ENCODE data around the gene RUNX1.

RUNX1 gene

GRCh38 chr21:35057428-35057827 is 8.3 kb upstream of the RUNX1 start:
- H3K4me3 ChIP-seq (ENCODE audit: low read length), result no peak overlapping the region
- no peaks in the 10 kb centered on the region for H3K27me3 ChIP-seq (ENCODE audit: control insufficient read depth, insufficient read depth, low read length)
- no peaks in the 10 kb centered on the region for H3K9me3 ChIP-seq (ENCODE audit: control insufficient read depth, low read length)
- H3K9ac ChIP-seq (ENCODE audit: low read length), result no peak overlapping the region
- no peaks in the 10 kb centered on the region for H3K36me3 ChIP-seq (ENCODE audit: control insufficient read depth, insufficient read depth, low read length)
- no peaks in the 10 kb centered on the region for H3K4me1 ChIP-seq (ENCODE audit: control insufficient read depth, insufficient read depth, low read length)

- no peak overlapping the region for H3K4me3 ChIP-seq (ENCODE audit: low read length)
- no peaks in the 10 kb centered on the region for H3K36me3 ChIP-seq (ENCODE audit: control insufficient read depth, insufficient read depth, low read length)
- no peaks in the 10 kb centered on the region for H3K27me3 ChIP-seq (ENCODE audit: control insufficient read depth, insufficient read depth, low read length)
- no peaks in the 10 kb centered on the region for H3K9me3 ChIP-seq (ENCODE audit: control insufficient read depth, low read length)
- no peak overlapping the region for H3K9ac ChIP-seq (ENCODE audit: low read length)
- H3K4me1 ChIP-seq (ENCODE audit: control insufficient read depth, insufficient read depth, low read length), result peaks cover 21% of the 10 kb centered on the region
Observed at GRCh38 chr21:35053356-35054096, 4.4 kb upstream of the RUNX1 start.

- Histone ChIP-seq H3K9me3 (ENCODE audit: control insufficient read depth, low read length) (no peaks in the 10 kb centered on the region), H3K4me1 (ENCODE audit: control insufficient read depth, insufficient read depth, low read length) (peaks cover 28% of the 10 kb centered on the region), H3K36me3 (ENCODE audit: control insufficient read depth, insufficient read depth, low read length) (no peaks in the 10 kb centered on the region), H3K4me3 (ENCODE audit: low read length) (no peak overlapping the region), H3K9ac (ENCODE audit: low read length) (no peak overlapping the region), H3K27me3 (ENCODE audit: control insufficient read depth, insufficient read depth, low read length) (no peaks in the 10 kb centered on the region)
Observed at GRCh38 chr21:35052801-35053200, 3.7 kb upstream of the RUNX1 start.

- peak overlapping the region; percentile 28 for H3K9ac ChIP-seq (ENCODE audit: low read length)
- no peaks in the 10 kb centered on the region for H3K27me3 ChIP-seq (ENCODE audit: control insufficient read depth, insufficient read depth, low read length)
- H3K4me1 ChIP-seq (ENCODE audit: control insufficient read depth, insufficient read depth, low read length), result peaks cover 40% of the 10 kb centered on the region
- H3K36me3 ChIP-seq (ENCODE audit: control insufficient read depth, insufficient read depth, low read length), result no peaks in the 10 kb centered on the region
- H3K9me3 ChIP-seq (ENCODE audit: control insufficient read depth, low read length), result no peaks in the 10 kb centered on the region
- H3K4me3 ChIP-seq (ENCODE audit: low read length), result no peak overlapping the region
Observed at GRCh38 chr21:35051287-35051818, 2.3 kb upstream of the RUNX1 start.

GRCh38 chr21:35050348-35051286 is 1.5 kb upstream of the RUNX1 start:
- Histone ChIP-seq H3K9ac (ENCODE audit: low read length) (peak overlapping the region; percentile 28), H3K9me3 (ENCODE audit: control insufficient read depth, low read length) (no peaks in the 10 kb centered on the region), H3K4me1 (ENCODE audit: control insufficient read depth, insufficient read depth, low read length) (peaks cover 40% of the 10 kb centered on the region), H3K36me3 (ENCODE audit: control insufficient read depth, insufficient read depth, low read length) (no peaks in the 10 kb centered on the region), H3K4me3 (ENCODE audit: low read length) (no peak overlapping the region), H3K27me3 (ENCODE audit: control insufficient read depth, insufficient read depth, low read length) (no peaks in the 10 kb centered on the region)

- Histone ChIP-seq H3K4me3 (ENCODE audit: low read length) (peak overlapping the region; percentile 44), H3K9me3 (ENCODE audit: control insufficient read depth, low read length) (no peaks in the 10 kb centered on the region), H3K9ac (ENCODE audit: low read length) (peak overlapping the region; percentile 49), H3K36me3 (ENCODE audit: control insufficient read depth, insufficient read depth, low read length) (no peaks in the 10 kb centered on the region), H3K4me1 (ENCODE audit: control insufficient read depth, insufficient read depth, low read length) (peaks cover 40% of the 10 kb centered on the region), H3K27me3 (ENCODE audit: control insufficient read depth, insufficient read depth, low read length) (no peaks in the 10 kb centered on the region)
Observed at GRCh38 chr21:35048183-35048601, 910 bp downstream of the RUNX1 start.

GRCh38 chr21:35046880-35047229 is 2.2 kb downstream of the RUNX1 start:
- peaks cover 36% of the 10 kb centered on the region for H3K4me1 ChIP-seq (ENCODE audit: control insufficient read depth, insufficient read depth, low read length)
- H3K4me3 ChIP-seq (ENCODE audit: low read length), result no peak overlapping the region
- H3K9ac ChIP-seq (ENCODE audit: low read length), result peak overlapping the region; percentile 50

GRCh38 chr21:35046263-35046624 is 2.9 kb downstream of the RUNX1 start:
- H3K9ac ChIP-seq (ENCODE audit: low read length), result no peak overlapping the region
- H3K4me1 ChIP-seq (ENCODE audit: control insufficient read depth, insufficient read depth, low read length), result peaks cover 31% of the 10 kb centered on the region

More at GRCh38 chr21:35046880-35047229, 2.2 kb downstream of the RUNX1 start:
- no peaks in the 10 kb centered on the region for H3K27me3 ChIP-seq (ENCODE audit: control insufficient read depth, insufficient read depth, low read length)
- no peaks in the 10 kb centered on the region for H3K36me3 ChIP-seq (ENCODE audit: control insufficient read depth, insufficient read depth, low read length)
- no peaks in the 10 kb centered on the region for H3K9me3 ChIP-seq (ENCODE audit: control insufficient read depth, low read length)

GRCh38 chr21:35045542-35046262 is 3.4 kb downstream of the RUNX1 start:
- H3K27me3 ChIP-seq (ENCODE audit: control insufficient read depth, insufficient read depth, low read length), result no peaks in the 10 kb centered on the region
- peaks cover 26% of the 10 kb centered on the region for H3K4me1 ChIP-seq (ENCODE audit: control insufficient read depth, insufficient read depth, low read length)
- H3K4me3 ChIP-seq (ENCODE audit: low read length), result no peak overlapping the region
- no peaks in the 10 kb centered on the region for H3K9me3 ChIP-seq (ENCODE audit: control insufficient read depth, low read length)
- H3K9ac ChIP-seq (ENCODE audit: low read length), result no peak overlapping the region
- H3K36me3 ChIP-seq (ENCODE audit: control insufficient read depth, insufficient read depth, low read length), result no peaks in the 10 kb centered on the region

More at GRCh38 chr21:35046263-35046624, 2.9 kb downstream of the RUNX1 start:
- H3K4me3 ChIP-seq (ENCODE audit: low read length), result no peak overlapping the region
- H3K9me3 ChIP-seq (ENCODE audit: control insufficient read depth, low read length), result no peaks in the 10 kb centered on the region
- no peaks in the 10 kb centered on the region for H3K27me3 ChIP-seq (ENCODE audit: control insufficient read depth, insufficient read depth, low read length)
- no peaks in the 10 kb centered on the region for H3K36me3 ChIP-seq (ENCODE audit: control insufficient read depth, insufficient read depth, low read length)

- H3K4me3 ChIP-seq (ENCODE audit: low read length), result no peak overlapping the region
- H3K9me3 ChIP-seq (ENCODE audit: control insufficient read depth, low read length), result no peaks in the 10 kb centered on the region
- H3K4me1 ChIP-seq (ENCODE audit: control insufficient read depth, insufficient read depth, low read length), result peaks cover 24% of the 10 kb centered on the region
- H3K36me3 ChIP-seq (ENCODE audit: control insufficient read depth, insufficient read depth, low read length), result no peaks in the 10 kb centered on the region
- no peaks in the 10 kb centered on the region for H3K27me3 ChIP-seq (ENCODE audit: control insufficient read depth, insufficient read depth, low read length)
- no peak overlapping the region for H3K9ac ChIP-seq (ENCODE audit: low read length)
Observed at GRCh38 chr21:35044770-35045541, 4.1 kb downstream of the RUNX1 start.

GRCh38 chr21:35044128-35044527 is 5.0 kb downstream of the RUNX1 start:
- Histone ChIP-seq H3K4me3 (ENCODE audit: low read length) (no peak overlapping the region), H3K4me1 (ENCODE audit: control insufficient read depth, insufficient read depth, low read length) (peaks cover 27% of the 10 kb centered on the region), H3K9ac (ENCODE audit: low read length) (no peak overlapping the region)

More at GRCh38 chr21:35044128-35044527, 5.0 kb downstream of the RUNX1 start:
- no peaks in the 10 kb centered on the region for H3K9me3 ChIP-seq (ENCODE audit: control insufficient read depth, low read length)
- H3K27me3 ChIP-seq (ENCODE audit: control insufficient read depth, insufficient read depth, low read length), result no peaks in the 10 kb centered on the region
- no peaks in the 10 kb centered on the region for H3K36me3 ChIP-seq (ENCODE audit: control insufficient read depth, insufficient read depth, low read length)

Data from mucosa of stomach (tissue), 1 donor.